G401.6 (cell line): ENCODE data around the gene SOX6.
"Not testable (repeated sequence)": the region's sequence is repeated elsewhere in the genome, so short reads cannot be mapped to it uniquely, and the experiment has no call there.

Experiments
- FAIRE-seq: peaks from 2 replicates; lab custom pipeline; 2012; peaks lifted over from hg19 to GRCh38; lab: Jason Lieb, UNC

The SOX6 gene

GRCh38 chr11:15927196-15927863 is 429.0 kb downstream of the SOX6 start:
- no peak for FAIRE-seq

- FAIRE-seq, result no peak
Measured at GRCh38 chr11:15926071-15926470, 430.3 kb downstream of the SOX6 start.

- FAIRE-seq, result no peak
Measured at GRCh38 chr11:15923183-15923582, 433.2 kb downstream of the SOX6 start.

- not testable (repeated sequence) for FAIRE-seq
Measured at GRCh38 chr11:15922745-15923144, 433.6 kb downstream of the SOX6 start.

GRCh38 chr11:15920856-15921629 is 435.3 kb downstream of the SOX6 start:
- no peak for FAIRE-seq

GRCh38 chr11:15918674-15919073 is 437.7 kb downstream of the SOX6 start:
- FAIRE-seq, result no peak

GRCh38 chr11:15918212-15918611 is 438.1 kb downstream of the SOX6 start:
- FAIRE-seq, result no peak
